HG03095 (cell line): Measurements from ENCODE around the gene ODF2.
"Not testable (repeated sequence)": the region's sequence is repeated elsewhere in the genome, so short reads cannot be mapped to it uniquely, and the experiment has no call there.

Source experiments
- ATAC-seq: cut with Tn5 transposase; IDR thresholded peaks from one replicate; pipeline ENCODE4 v1.9.1; 2021; ENCODE audit warnings: moderate library complexity; ENCODE audit not compliant: unreplicated experiment

Gene ODF2

DNA sequence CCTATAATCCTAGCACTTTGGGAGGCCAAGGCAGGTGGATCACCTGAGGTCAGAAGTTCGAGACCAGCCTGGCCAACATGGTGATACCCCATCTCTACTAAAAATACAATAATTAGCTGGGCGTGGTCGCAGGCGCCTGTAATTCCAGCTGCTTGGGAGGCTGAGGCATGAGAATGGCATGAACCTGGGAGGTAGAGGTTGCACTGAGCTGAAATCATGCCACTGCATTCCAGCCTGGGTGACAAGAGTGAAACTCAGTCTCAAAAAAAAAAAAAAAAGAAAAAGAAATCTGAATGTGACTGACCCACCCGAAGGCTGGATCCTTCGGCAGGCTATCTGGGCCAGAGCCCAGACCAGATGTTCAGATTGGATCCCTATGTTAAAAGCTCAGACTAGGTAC, 32.5 kb upstream of the ODF2 start:
- not testable (repeated sequence) for ATAC-seq

DNA sequence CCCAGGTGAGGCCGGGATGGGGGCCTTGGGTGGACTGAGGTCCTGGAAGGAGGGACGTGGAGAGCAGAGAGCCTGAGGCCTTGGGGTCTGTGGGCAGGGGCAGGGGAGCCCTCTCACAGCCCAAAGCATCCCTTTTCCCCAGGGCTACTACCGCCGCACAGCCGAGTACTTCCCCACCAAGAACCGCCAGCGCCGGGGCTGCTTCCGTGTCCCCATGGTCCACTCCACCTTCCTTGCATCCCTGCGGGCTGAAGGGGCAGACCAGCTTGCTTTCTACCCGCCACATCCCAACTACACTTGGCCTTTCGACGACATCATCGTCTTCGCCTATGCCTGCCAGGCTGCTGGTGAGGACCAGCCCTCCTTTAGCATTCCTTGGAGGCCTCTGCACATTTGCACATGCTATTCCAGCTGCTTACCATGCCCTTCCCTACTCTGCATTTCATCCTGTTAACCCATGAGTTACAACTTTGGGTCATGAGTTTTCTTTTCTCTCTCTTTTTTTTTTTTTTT, 31.5 kb upstream of the ODF2 start:
- ATAC-seq = no peak

DNA sequence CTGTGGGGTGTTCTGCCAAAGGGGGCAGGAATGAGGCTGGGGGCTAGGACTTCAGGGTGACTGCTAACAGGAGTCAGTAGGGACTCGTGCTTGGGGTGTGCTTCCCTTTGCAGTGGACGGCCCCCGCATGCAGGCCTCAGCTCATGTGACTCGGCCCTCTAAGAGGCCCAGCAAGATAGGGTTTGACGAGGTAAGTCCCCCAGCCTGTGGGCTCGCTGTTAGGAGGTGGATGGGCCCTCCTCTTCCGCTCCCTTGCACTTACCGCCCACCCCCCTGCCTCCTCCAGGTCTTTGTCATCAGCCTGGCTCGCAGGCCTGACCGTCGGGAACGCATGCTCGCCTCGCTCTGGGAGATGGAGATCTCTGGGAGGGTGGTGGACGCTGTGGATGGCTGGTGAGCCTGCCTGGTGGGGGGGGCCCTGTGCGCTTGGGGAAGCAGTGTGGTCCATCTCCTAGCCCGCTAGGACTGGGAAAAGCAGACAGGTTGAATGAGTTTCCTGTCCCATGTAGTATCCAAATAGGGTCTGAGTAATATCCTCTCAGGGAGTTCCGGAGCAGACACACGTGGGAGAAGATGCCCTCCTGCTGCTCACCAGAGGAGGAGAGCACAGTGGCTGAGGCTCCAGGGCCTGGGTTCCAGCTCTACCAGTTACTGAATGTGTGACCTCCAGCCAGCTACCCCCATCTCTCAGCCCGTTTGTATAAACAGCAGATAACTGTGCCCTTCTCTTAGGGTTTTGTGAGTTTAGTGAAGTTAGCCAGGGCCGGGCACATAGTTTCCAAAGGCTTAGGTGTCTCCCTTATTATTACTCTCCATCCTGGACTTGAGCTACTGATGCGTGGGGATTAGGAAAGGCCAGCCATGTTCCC, 26.9 kb upstream of the ODF2 start:
- ATAC-seq = no peak

DNA sequence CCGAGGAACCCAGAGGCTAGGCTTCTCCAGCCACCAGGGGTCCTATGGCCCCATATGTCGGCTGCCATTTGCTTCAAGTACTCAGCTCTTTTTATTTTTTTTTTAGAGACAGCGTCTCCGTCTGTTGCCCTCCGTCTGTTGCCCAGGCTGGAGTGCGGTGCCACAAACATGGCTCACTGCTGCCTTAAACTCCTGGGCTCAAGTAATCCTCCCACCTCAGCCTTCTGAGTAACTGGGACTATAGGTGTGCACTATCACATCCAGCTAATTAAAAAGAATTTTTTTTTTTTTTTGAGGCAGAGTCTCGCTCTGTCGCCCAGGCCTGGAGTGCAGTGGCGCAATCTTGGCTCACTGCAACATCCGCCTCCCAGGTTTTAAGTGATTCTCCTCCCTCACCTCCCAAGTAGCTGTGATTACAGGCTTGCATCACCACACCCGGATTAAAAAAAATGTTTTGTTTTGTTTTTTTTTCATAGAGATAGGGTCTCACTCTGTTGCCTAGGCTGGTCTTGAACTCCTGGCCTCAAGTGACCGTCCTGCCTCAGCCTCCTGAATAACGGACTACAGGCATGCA, 26.2 kb upstream of the ODF2 start:
- no peak for ATAC-seq

DNA sequence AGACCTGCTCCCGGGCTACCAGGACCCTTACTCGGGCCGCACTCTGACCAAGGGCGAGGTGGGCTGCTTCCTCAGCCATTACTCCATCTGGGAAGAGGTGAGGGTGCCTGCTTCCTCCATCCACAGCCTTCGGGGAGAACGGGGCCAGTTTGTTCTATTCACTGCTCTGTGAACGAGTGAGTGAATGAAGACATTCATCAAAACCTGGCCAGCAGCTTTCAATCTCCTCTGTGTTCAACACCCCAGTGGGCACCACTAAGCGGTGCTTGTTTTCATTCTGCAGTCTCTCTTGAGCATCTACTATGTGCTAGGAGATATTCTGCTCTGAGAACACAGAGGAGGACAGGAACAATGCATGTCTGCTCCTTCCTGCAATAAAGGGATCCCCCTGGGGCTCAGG, 24.6 kb upstream of the ODF2 start:
- ATAC-seq = no peak

DNA sequence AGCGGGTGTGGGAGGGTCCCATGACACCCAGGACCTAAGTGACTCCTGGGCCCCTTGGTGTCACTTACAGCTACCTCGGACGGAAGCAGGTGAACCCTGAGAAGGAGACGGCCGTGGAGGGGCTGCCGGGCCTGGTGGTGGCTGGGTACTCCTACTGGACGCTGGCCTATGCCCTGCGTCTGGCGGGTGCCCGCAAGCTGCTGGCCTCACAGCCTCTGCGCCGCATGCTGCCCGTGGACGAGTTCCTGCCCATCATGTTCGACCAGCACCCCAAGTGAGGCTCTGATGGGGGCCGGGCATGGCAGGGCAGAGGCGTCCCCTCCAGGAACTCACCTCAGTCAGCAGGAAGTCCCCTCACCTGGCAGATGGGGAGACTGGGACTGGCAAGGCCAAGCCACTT, 21.5 kb upstream of the ODF2 start:
- ATAC-seq = no peak

DNA sequence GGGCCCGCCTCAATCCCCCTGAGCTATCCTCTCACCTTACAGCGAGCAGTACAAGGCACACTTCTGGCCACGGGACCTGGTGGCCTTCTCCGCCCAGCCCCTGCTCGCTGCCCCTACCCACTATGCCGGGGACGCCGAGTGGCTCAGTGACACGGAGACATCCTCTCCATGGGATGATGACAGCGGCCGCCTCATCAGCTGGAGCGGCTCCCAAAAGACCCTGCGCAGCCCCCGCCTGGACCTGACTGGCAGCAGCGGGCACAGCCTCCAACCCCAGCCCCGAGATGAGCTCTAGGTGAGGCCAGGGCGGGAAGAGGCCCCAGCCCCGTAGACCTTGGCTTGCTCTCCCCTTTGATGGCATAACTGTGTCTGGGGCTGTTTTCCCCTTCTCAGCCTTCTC, 20.2 kb upstream of the ODF2 start:
- no peak for ATAC-seq

DNA sequence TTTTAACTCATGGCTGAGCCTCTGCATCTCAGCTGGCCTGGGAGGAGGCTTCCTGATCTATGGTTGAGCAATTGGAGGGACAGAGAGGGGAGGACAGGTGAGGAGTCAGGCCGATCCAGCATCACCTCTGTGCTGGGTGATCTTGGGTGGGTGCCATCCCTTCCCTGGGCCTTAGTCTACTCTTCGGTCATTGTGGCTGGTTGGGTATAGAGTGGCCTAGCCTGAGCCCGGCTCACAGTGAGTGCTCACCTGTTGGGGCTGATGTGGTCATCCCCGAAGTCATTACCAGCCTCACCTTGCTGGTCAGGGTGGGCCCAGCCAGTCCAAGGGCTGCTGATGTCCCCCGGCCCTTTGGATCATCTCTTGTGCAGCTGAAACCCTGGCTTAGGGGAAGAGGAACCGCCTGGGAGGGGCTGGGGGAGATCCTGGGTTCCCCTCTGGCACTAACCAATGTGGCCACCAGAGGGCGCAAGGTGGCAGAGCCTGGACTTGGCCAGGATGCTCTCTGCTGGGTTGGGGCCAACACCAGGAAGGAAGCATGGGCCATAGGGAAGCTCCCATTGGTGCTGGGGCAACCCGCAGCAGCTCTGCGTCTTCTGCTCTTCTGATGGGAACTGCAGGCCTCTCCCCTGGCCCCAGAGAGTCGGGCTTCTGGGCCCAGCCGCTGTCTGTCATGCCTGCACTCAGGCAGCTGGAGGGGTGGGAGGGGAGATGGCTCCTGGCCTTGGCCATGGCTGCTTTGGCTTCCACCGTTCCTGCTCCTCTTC, 17.3 kb upstream of the ODF2 start:
- peak; percentile 77 for ATAC-seq

DNA sequence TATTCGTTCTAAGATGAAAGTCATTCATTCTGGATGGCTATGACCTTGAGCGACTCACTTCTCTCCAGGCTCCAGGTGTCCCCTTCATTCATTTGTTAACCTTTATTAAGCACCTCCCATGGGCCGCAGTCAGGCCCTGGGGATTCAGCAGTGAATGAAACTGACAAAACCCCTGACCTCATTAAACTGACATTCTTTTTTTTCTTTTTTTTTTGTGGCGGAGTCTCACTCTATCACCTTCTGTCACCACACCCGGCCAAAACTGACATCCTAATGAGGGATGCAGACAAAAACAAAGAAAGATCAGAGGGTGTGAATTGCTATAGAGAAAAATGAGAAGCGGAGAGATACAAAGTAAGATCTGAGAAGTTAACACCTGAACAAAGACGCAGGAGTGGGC, 16.5 kb upstream of the ODF2 start:
- no peak for ATAC-seq

DNA sequence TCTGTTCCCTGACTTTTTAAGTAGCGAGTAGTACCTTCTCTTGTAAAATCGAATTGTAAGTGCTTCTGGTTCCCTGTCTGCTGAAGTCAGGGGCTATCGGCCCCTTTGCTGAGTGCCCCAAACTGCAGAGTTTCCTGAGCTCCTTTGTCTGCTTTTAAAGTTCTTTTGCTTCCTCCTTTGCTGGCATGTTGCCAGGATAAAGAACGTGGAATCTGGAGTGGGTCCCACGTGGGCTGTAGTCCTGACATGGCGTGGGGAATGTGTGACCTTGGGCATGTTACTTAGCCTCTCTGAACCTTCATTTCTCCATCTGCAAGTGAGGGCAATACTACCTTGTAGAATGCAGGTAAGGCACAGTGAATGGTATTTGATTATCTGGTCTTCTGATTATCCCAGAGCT, 13.7 kb upstream of the ODF2 start:
- ATAC-seq = no peak

DNA sequence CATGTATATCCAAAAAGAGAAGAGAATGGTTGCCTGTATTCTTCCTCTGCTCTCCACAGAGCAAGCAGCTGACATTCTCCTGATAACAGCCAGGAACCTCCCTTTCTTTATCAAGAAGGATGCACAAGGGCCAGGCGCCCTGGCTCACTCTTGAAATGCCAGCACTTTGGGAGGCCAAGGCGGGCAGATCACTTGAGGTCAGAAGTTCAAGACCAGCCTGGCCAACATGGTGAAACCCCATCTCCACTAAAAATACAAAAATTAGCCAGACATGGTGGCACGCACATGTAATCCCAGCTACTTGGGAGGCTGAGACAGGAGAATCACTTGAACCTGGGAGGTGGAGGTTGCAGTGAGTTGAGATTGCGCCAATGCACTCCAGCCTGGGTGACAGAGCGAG, 9.3 kb upstream of the ODF2 start:
- not testable (repeated sequence) for ATAC-seq

DNA sequence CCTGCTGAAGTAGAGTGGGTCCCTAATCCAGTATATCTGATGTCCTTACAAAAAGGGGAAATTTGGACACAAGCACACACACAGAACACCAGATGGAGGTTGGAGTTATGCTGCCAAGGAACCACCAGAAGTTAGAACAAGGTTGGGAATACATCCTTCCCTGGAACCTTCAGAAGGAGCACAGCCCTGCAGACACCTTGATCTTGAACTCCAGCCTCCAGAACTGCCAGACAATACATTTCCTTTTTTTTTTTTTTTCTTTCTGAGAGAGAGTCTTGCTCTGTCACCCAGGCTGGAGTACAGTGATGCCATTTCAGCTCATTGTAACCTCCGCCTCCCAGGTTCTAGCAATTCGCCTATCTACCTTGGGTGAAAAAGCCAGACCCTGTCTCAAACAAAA, 7.1 kb upstream of the ODF2 start:
- no peak for ATAC-seq

DNA sequence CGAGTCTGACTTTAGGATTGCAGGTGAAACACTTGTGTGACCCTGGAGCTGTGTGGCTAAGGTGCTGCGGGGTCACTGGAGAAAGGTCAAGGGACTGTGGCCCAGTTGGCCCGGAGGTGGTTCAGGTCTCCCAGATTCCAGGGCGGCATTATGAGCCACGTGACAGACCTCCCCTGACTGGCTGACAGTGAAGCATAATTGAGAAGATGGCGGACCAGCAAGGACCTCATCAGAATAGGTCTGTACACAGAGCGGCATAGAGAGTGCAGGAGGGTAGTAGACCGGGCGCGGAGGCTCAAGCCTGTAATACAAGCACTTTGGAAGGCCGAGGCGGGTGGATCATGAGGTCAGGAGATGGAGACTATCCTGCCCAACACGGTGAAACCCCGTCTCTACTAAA, 815 bp upstream of the ODF2 start:
- ATAC-seq = no peak

DNA sequence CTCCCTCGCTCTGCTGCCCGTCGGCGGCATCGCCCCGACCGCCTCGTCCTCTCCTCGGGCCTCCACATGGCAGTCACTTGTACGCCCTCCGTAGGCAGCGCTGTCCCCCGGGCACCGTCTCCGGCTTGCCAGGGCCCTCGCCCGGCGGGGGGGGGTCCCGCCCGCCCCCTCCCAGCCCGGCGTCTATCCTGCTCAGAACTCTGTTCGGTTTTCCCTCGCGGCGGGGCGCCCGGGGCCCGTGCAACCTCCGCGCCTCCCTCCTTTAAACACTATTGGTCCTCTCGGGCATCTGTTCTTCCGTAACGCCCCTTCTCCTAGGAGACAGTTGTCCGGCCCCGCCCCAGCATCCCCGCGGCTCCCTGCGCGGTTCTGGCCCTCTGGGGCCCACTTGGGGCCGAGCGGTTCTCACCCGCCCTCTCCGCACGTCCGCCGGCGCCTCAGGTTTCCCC, 831 bp downstream of the ODF2 start:
- ATAC-seq = peak; percentile 48

DNA sequence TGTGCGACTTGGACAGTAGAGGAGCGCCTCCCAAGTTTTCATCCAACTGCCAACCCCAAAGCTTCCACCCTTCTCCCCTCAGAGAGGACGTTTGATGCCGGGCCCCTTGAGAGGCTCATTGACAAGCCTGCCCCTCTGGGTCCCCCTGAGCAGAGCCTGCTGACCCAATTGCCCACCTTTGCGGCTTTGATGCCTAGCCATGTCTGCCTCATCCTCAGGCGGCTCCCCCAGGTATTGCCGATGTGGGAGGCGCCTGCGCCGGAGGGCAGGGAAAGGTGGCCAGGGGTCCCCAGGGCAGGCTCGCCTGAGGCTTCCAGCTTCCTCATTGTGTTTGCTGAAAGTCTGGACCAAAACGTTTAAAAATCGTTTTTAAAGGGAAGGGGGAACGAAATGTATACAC, 1.4 kb downstream of the ODF2 start:
- ATAC-seq = no peak

DNA sequence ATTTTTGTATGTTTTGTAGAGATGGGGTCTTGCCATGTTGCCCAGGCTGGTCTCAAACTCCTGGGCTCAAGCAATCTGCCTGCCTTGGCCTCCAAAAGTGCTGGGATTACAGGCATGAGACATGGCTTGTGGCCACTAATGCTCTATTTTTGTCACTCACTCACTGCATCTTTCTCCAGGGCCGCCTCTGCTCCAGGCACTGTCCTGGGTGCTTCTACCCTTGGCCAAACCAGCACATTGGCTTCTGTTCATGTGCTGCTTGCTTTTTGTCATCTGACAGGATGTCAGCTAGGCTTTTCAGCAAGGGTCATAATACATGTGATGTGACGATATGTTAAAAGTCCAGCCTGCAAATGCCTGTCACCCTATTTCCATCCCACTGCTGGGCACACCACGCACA, 3.2 kb downstream of the ODF2 start:
- no peak for ATAC-seq

DNA sequence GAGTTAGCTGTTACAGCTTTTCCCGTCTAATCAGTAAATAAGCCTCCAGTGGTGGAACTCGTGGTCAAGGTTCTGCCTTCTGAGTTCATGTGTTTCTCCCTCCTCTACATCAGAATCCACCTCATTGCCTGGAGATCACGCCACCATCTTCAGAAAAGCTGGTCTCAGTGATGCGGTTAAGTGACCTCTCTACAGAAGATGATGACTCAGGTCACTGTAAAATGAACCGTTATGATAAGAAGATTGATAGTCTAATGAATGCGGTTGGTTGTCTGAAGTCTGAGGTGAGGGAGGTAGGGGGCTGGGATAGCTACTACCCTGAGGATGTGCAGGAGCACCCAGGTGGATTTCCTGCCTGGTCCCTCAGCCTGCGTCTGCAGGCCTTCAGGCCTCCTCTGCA, 13.3 kb downstream of the ODF2 start:
- no peak for ATAC-seq

DNA sequence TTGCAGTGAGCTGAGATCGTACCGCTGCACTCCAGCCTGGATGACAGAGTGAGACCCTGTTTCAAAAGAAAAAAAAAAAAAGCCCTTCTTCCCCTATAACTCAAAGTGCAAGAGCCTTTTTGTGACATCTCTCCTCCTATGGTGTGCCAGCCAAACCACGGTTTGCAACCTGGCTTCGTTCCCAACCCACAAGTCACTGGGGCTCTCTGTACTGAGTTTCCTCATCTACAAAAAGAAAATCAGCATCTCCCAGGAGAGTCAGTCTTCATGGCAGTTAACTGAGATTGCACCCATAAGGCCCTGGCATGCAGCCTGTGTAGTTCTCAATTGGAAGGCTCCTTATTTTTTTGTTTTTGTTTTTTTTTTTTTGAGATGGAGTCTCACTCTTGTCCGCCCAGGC, 14.8 kb downstream of the ODF2 start:
- no peak for ATAC-seq

DNA sequence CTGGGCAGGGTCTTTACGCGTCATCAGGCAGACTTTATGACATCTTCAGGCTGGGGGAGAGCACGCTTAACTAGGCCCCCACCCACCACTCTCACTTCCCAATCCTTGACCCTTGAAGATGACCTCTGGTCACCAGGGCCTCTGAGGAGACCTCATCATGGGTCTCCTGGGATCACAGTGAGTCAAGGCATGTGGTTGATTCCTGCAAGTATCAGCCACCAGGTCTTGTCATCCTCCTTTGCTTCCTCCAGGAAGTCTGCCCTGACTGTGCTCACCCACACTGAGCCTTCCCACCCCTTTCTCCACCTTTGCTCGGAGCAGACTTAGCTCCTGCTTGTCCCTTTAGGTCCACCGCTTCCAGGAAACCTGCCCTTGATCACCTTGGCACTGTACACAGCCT, 17.3 kb downstream of the ODF2 start:
- no peak for ATAC-seq

DNA sequence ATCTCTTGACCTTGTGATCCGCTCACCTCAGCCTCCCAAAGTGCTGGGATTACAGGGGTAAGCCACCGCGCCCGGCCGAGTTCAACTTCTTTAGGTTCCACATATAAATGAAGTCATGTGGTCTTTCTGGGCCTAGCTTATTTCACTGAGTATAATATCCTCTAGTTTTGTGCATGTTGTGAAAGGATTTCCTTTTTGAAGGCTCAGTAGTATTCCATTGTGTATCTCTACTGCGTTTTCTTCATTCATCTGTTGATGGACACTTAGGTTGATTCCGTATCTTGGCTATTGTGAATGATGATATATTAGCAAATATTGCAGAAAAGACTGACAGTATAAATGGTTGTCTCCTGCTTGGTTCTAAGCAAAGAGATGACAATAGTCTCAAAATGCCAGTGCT, 20.1 kb downstream of the ODF2 start:
- ATAC-seq = no peak

DNA sequence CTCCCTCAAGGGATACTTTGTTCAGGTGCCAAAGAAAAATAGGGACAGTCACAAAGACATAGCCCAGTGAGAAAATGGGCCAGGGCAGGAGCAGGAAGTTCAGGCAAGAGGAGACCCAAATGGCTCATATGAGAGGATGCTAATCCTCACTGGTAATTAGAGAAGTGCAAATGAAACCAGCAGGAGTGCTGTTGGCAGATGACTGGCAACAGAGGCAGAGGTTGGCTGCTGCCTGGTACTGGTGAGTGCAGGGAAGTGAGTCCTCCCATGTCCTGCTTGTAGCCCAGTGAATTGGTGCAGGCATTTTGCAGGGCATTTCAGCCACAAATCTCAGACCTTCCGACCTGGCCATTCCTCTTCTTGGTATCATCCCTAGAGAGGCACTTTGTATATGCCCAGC, 23.5 kb downstream of the ODF2 start:
- ATAC-seq = no peak

DNA sequence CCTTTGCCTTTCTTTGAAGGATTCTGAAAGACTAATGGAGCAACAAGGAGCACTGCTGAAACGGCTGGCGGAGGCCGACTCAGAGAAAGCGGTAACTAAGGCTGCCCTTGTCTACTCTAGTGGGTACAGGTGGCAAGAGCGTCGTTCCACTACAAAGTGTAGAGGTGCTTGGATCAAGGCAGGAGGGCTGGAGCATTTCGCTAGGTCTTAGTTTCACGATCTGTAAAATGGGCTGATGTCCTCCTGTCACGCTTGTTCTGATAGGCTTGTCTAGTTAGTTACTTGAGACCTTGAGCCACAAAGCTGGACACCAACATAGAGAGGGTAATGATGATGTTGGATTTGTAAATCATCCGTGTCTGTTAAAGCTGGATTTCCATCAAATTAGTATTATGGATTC, 25.8 kb downstream of the ODF2 start:
- ATAC-seq = no peak
